Common myeloid progenitor, CD34-positive (primary cell): Measurements from ENCODE around the gene RABL3.

Experiments
- CTCF ChIA-PET: fragments of 350-600 bp; sonication (Branson Sonifier 250); formaldehyde crosslinking; loops from one replicate; lab custom pipeline; 2021; ENCODE audit warnings: antibody characterized with exemption; lab: Charles Lee
- POLR2A ChIA-PET: fragments of 350-600 bp; sonication (Branson Sonifier 250); formaldehyde crosslinking; loops from one replicate; lab custom pipeline; 2021; ENCODE audit warnings: antibody characterized with exemption; lab: Charles Lee
- DNase-seq, 3 donors: peaks; one replicate each; pipeline versions ENCODE4 v3.0.0 to v3.0.0-alpha.2; 2013
- H3K27ac ChIP-seq, 2 experiments: 1 replicate in 1 of 2; 2 replicates in 1 of 2; pipeline ENCODE4 v1.7.0; 2013; ENCODE audit warnings: inconsistent platforms in 2 of 2, low read length in 2 of 2, mild to moderate bottlenecking in 2 of 2, low read depth in 1 of 2, moderate library complexity in 1 of 2; ENCODE audit not compliant: severe bottlenecking in 2 of 2, insufficient read depth in 1 of 2, poor library complexity in 1 of 2
- H3K27me3 ChIP-seq, 5 experiments: replicated peaks in 2 of 5; 1 replicate in 3 of 5; 2 replicates in 2 of 5; pipeline versions ENCODE4 v1.6.1 to v1.7.0; 2013; ENCODE audit warnings: low read length in 4 of 5, mild to moderate bottlenecking in 2 of 5, moderate library complexity in 2 of 5, inconsistent platforms in 1 of 5; ENCODE audit not compliant: insufficient read depth in 5 of 5, control insufficient read depth in 4 of 5
- H3K36me3 ChIP-seq, 4 experiments: 1 replicate in 2 of 4; 2 replicates in 2 of 4; pipeline versions ENCODE4 v1.6.1 to v1.7.0; 2013; ENCODE audit warnings: low read length in 3 of 4, control low read depth in 1 of 4, mild to moderate bottlenecking in 1 of 4; ENCODE audit not compliant: control insufficient read depth in 4 of 4, insufficient read depth in 4 of 4
- H3K4me1 ChIP-seq, 4 experiments: 1 replicate in 3 of 4; 2 replicates in 1 of 4; pipeline versions ENCODE4 v1.6.1 to v1.7.1; 2013; ENCODE audit warnings: low read length in 3 of 4, mild to moderate bottlenecking in 3 of 4, control low read depth in 1 of 4, inconsistent platforms in 1 of 4, moderate library complexity in 1 of 4; ENCODE audit not compliant: control insufficient read depth in 4 of 4, insufficient read depth in 4 of 4; ENCODE audit errors: control extremely low read depth in 1 of 4
- H3K4me3 ChIP-seq, 7 experiments: 1 replicate in 4 of 7; 2 replicates in 3 of 7; pipeline versions ENCODE4 v1.5.1 to v1.7.0; 2013; ENCODE audit warnings: mild to moderate bottlenecking in 7 of 7, low read length in 6 of 7, moderate library complexity in 6 of 7, inconsistent platforms in 2 of 7, low read depth in 2 of 7, control low read depth in 1 of 7; ENCODE audit not compliant: insufficient read depth in 4 of 7, control insufficient read depth in 1 of 7; ENCODE audit errors: extremely low read depth in 1 of 7
- H3K9me3 ChIP-seq, 5 experiments: 1 replicate in 4 of 5; 2 replicates in 1 of 5; pipeline versions ENCODE4 v1.6.1 to v1.7.1; 2013; ENCODE audit warnings: low read length in 4 of 5, mild to moderate bottlenecking in 2 of 5, inconsistent platforms in 1 of 5, low read depth in 1 of 5, moderate library complexity in 1 of 5; ENCODE audit not compliant: control insufficient read depth in 4 of 5, insufficient read depth in 2 of 5; ENCODE audit errors: control extremely low read depth in 1 of 5
- WGBS: methylation state at CpG from one replicate; pipeline ENCODE4 v1.1.5; 2013; ENCODE audit not compliant: insufficient coverage; 5-methylcytosine and 5-hydroxymethylcytosine counted together

RABL3 gene

DNA sequence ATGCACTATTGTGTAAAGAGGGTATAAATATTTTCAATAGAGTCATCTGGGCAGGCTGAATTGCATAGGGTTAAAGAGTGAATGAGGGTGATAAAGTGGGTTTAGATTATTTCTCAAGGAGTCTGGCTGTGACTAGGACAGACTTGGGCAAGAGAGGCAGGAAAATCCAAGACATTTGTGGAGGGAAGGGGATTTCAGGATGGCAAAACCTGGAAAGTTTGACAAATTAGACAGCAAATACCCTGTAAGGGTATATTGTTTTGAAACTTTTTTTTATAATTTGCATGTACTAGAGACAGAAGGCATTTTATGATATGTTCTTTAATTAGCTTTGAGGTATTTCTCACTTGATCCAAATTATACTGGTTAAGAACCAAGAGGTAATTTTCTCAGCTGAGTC lies 77.4 kb downstream of the RABL3 start:
- Histone ChIP-seq H3K27ac (no peak overlapping the region), H3K4me1 (no peaks in the 10 kb centered on the region), H3K4me3 (no peak overlapping the region), H3K27me3 (peaks cover 0 to 2% (median 0%) of the 10 kb centered on the region in 5 experiments), H3K9me3 (no peaks in the 10 kb centered on the region), H3K36me3 (no peaks in the 10 kb centered on the region)
- DNase-seq, result no peak
- POLR2A ChIA-PET, result no interaction called here
- CTCF ChIA-PET, result interaction anchor here (1.0 kb wide), 1 partner anchor 360 kb away, joined by 3 read pairs; no protein-coding TSS in a partner anchor

DNA sequence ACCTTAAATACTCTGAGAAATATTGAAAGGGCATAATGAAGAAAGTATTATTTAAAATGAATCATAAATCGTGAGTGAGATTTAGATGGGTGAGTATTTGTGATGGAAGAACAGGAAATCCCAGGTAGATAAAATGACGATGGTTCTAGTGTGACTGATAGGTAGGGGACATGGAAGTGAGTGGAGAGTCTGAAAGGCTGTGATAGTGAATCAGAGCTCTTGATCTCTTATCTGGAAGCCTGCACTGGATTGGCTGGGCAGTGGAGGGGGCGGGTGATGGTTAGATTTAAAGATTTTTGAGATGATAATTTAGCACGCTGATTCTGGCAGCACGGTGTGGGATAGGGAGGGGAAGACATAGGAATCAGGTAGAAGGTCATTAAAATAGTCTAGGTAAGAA lies 80.4 kb downstream of the RABL3 start:
- CTCF ChIA-PET, result no interaction called here
- H3K4me1 ChIP-seq, result peaks cover 0 to 11% (median 0%) of the 10 kb centered on the region in 4 experiments
- POLR2A ChIA-PET, result no interaction called here
- no peak for DNase-seq
- H3K4me3 ChIP-seq, result no peak overlapping the region
- H3K9me3 ChIP-seq, result peaks cover 0 to 3% (median 0%) of the 10 kb centered on the region in 5 experiments
- no peak overlapping the region for H3K27ac ChIP-seq
- 63% methylated on average over 5 of the region's 5 CpGs for WGBS
- peaks cover 0 to 2% (median 0%) of the 10 kb centered on the region in 5 experiments for H3K27me3 ChIP-seq
- no peaks in the 10 kb centered on the region for H3K36me3 ChIP-seq

DNA sequence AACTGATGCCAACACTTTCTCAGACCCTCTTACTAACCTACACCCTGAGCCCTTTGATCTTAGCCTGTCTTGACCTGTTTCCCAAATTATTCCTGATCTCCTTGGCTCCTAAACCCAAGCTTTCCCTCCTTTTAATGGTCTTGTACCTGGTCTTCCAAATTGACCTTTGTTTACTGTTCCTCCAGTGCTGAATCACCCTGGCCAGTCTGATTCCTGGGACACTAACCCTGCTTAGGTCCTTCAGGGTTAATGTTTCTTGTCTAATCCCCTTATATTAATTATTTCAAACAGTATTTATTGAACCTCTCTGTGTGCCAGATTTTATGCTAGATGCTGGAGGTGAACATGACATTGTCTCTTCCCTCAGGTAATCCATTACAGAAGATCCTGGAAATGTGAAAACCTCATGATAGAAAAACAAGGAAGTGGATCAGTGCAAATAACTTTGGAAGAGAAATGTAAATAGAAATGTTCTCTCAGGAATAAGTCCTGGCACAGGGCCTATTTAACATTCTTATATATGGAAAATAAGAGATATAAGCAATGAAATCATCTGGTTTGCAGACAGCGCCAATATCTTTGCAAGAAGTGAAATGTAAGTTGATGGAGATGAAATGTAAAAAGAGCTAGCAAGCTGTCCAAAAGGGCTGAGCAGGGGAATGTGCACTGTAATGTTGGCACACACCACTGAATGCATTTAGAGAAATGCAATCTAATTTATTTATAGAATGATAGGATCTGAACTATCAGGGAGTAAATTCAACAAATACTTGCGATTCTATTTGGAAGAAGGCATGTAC lies 81.0 kb downstream of the RABL3 start:
- DNase-seq, result no peak
- CTCF ChIA-PET, result no interaction called here
- Histone ChIP-seq H3K9me3 (peaks cover 0 to 3% (median 0%) of the 10 kb centered on the region in 5 experiments), H3K27ac (no peak overlapping the region), H3K27me3 (peaks cover 0 to 2% (median 0%) of the 10 kb centered on the region in 5 experiments), H3K4me3 (no peak overlapping the region), H3K4me1 (peaks cover 0 to 11% (median 0%) of the 10 kb centered on the region in 4 experiments), H3K36me3 (no peaks in the 10 kb centered on the region)
- 50% methylated on average over 2 of the region's 2 CpGs for WGBS
- POLR2A ChIA-PET, result no interaction called here

DNA sequence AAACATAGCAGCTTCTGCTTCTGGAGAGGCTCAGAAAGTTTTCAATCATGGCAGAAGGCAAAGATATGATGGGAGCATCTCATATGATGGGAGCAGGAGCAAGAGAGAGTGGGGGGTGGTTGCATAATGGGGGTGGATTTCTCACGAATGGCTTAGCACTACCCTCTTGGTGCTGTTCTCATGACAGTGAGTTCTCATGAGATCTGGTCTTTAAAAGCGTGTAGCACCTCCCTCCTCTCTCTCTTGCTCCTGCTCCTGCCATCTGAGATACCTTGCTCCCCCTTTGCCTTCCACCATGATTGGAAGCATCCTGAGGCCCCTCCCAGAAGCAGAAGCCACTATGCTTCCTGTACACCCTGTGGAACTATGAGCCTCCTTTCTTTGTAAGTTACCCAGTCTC lies 82.5 kb downstream of the RABL3 start:
- ChIA-PET CTCF (no interaction called here), POLR2A (no interaction called here)
- Histone ChIP-seq H3K36me3 (no peaks in the 10 kb centered on the region), H3K27me3 (no peaks in the 10 kb centered on the region), H3K27ac (no peak overlapping the region), H3K9me3 (peaks cover 0 to 3% (median 0%) of the 10 kb centered on the region in 5 experiments), H3K4me1 (peaks cover 0 to 11% (median 0%) of the 10 kb centered on the region in 4 experiments), H3K4me3 (no peak overlapping the region)
- 100% methylated on average over 1 of the region's 2 CpGs for WGBS
- DNase-seq, result no peak

GRCh38 chr3:120659285-120659684 lies 83.0 kb downstream of the RABL3 start:
- Histone ChIP-seq H3K4me3 (no peak overlapping the region), H3K4me1 (peaks cover 0 to 11% (median 0%) of the 10 kb centered on the region in 4 experiments), H3K27me3 (no peaks in the 10 kb centered on the region), H3K27ac (no peak overlapping the region), H3K9me3 (peaks cover 0 to 3% (median 0%) of the 10 kb centered on the region in 5 experiments), H3K36me3 (no peaks in the 10 kb centered on the region)
- 100% methylated on average over 1 of the region's 1 CpG for WGBS
- ChIA-PET POLR2A (no interaction called here), CTCF (no interaction called here)
- no peak for DNase-seq

- H3K36me3 ChIP-seq, result no peaks in the 10 kb centered on the region
- no peak for DNase-seq
- no peaks in the 10 kb centered on the region for H3K27me3 ChIP-seq
- no peaks in the 10 kb centered on the region for H3K9me3 ChIP-seq
- H3K4me3 ChIP-seq, result no peak overlapping the region
- CTCF ChIA-PET, result interaction anchor here (1.0 kb wide), 1 partner anchor 39 kb away, joined by 3 read pairs; no protein-coding TSS in a partner anchor
- peaks cover 0 to 4% (median 0%) of the 10 kb centered on the region in 4 experiments for H3K4me1 ChIP-seq
- POLR2A ChIA-PET, result no interaction called here
- 90% methylated on average over 4 of the region's 5 CpGs for WGBS
- no peak overlapping the region for H3K27ac ChIP-seq
Observed at GRCh38 chr3:120652896-120653545, 89.3 kb downstream of the RABL3 start.

DNA sequence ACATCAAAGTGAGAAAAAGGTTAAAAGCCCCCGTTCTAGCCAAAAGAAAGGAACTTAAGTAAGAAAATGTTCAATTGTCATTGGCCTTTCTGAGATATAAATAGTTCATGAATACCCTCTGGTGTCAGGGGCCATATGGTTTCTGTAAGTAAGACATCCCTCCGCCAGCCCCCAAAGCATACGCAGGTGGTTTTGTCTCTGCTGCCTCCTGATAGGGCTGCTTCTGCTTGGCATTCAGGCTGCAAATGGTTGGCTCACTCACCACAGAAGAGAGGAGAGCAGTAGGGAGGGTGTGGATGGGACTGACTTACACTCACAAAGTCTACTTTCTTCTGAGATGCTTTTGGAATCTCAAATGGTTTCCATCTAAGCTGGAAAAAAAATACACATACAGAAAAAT lies 90.0 kb downstream of the RABL3 start:
- 83% methylated on average over 2 of the region's 3 CpGs for WGBS
- Histone ChIP-seq H3K9me3 (no peaks in the 10 kb centered on the region), H3K36me3 (no peaks in the 10 kb centered on the region), H3K4me1 (peaks cover 0 to 4% (median 0%) of the 10 kb centered on the region in 4 experiments), H3K4me3 (no peak overlapping the region), H3K27me3 (no peaks in the 10 kb centered on the region), H3K27ac (no peak overlapping the region)
- DNase-seq, result no peak
- ChIA-PET CTCF (no interaction called here), POLR2A (no interaction called here)
